CD4-positive, alpha-beta T cell treated with Interleukin-12 subunit alpha and Interleukin-12 subunit beta, for 1 hour (primary cell): ENCODE data around the gene ZG16B.

ENCODE experiments used
- DNase-seq: peaks from one replicate; pipeline ENCODE4 v3.0.0-alpha.2; 2020

Gene ZG16B

DNA sequence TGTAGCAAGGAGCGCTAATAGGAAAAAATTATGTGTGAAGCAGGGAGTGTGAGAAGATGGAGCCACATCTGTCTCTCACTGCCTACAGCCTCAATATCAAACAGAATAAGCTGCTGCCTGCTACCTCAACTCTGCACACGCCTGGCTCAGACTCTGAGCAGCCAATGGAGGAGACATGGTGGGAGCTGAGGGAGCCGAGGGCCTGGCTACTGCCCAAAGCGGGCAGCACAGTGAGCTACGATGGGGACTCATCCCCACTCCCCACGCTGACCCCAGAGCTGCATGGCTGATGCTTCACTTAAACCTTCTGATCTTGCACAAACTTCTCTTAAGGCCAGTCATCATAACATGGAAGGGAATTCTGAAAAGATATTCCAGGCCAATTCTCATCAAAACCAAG, 41.8 kb downstream of the ZG16B start:
- DNase-seq, result no peak

- DNase-seq, result no peak
Measured at GRCh38 chr16:2874032-2874911, 44.2 kb downstream of the ZG16B start.

GRCh38 chr16:2874912-2875362, 44.8 kb downstream of the ZG16B start:
- DNase-seq, result peak; percentile 81

DNA sequence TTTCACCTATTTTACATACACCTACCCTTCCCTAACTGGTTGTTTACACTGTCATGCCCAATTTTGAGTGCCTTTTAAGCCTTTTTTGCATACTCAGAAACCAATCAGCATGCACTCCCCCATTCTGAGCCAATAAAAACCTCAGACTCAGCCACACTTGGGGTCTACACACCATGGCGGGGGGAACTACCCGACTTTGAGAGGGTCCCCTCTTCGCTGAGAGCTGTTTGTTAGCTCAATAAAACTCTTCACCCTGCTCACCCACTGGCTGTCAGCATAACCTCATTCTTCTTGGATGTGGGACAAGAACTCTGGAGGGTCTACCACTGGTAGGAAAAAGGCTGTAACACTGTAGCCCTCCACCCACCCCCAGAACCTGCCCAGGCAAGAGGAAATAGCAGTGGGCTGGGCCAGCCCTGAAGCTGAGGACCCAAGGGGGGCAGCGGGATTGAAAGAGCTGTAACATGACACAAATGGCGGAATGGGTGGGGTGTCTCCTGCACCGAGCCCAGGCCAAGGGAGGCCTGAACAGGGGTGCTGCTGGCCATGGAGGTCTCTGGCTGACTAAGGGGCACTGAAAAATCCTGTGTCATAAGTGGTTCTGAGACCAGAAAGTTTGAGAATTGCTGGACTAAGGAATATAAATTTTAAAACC, 49.9 kb downstream of the ZG16B start:
- DNase-seq, result no peak
